Panc1 (cell line): ENCODE data around the gene CLK4. TPM values are rescaled to one million over a fixed set of nuclear protein-coding genes. Genes with fewer than 3 reads are reported as not detected.

ENCODE experiments used
- ATAC-seq: fragments of 200-7000 bp; cut with Tn5 transposase; 2 replicates; pipeline ENCODE4 v1.9.1; 2020; ENCODE audit warnings: mild to moderate bottlenecking, moderate library complexity
- BruUV-seq: library from RNA; stranded (reverse); fragments of 400-500 nt; replicated peaks from 2 replicates; lab custom pipeline; 2021; lab: Mats Ljungman, UMichigan
- CTCF ChIA-PET: fragments of 300-600 bp; sonication (Branson Sonifier 250); formaldehyde crosslinking; loops from one replicate; lab custom pipeline; 2022; ENCODE audit warnings: antibody characterized with exemption; lab: Charles Lee
- POLR2A ChIA-PET: fragments of 300-600 bp; sonication (Branson Sonifier 250); formaldehyde crosslinking; loops from one replicate; lab custom pipeline; 2022; ENCODE audit warnings: antibody characterized with exemption; lab: Charles Lee
- DNase-seq: peaks from one replicate; pipeline ENCODE4 v3.0.0-alpha.2; 2010; ENCODE audit warnings: low read depth, low spot score
- H3K27ac ChIP-seq: 2 replicates; pipeline ENCODE4 v1.5.1; 2011; ENCODE audit warnings: mild to moderate bottlenecking, low read length, inconsistent platforms
- H3K27me3 ChIP-seq: fragments of 200-500 bp; sonication (Bioruptor generic); 2 replicates; pipeline ENCODE4 v1.6.0; 2014; ENCODE audit warnings: low read length, inconsistent platforms; ENCODE audit not compliant: control insufficient read depth, insufficient read depth
- H3K36me3 ChIP-seq: fragments of 200-500 bp; sonication (Bioruptor generic); 2 replicates; pipeline ENCODE4 v1.5.1; 2014; ENCODE audit warnings: inconsistent platforms, mild to moderate bottlenecking, low read length, moderate library complexity; ENCODE audit not compliant: control insufficient read depth, insufficient read depth
- H3K4me1 ChIP-seq: 2 replicates; pipeline ENCODE4 v1.5.1; 2011; ENCODE audit warnings: inconsistent platforms, mild to moderate bottlenecking, low read length, moderate library complexity; ENCODE audit not compliant: control insufficient read depth, insufficient read depth
- H3K4me3 ChIP-seq, 2 experiments: 2 replicates each; pipeline ENCODE4 v1.5.1; 2011 to 2012; ENCODE audit warnings: low read depth in 2 of 2, low read length in 2 of 2, mild to moderate bottlenecking in 2 of 2, inconsistent platforms in 1 of 2, moderate library complexity in 1 of 2
- H3K9me3 ChIP-seq: fragments of 200-500 bp; sonication (Bioruptor generic); 2 replicates; pipeline ENCODE4 v1.5.1; 2014; ENCODE audit warnings: low read depth, mild to moderate bottlenecking, inconsistent platforms, low read length, moderate library complexity; ENCODE audit not compliant: control insufficient read depth, insufficient read depth
- CTCF ChIP-seq: fragments of 450-650 bp; IDR thresholded peaks from 2 replicates; pipeline ENCODE4 v1.5.1; 2017; ENCODE audit warnings: mild to moderate bottlenecking
- POLR2AphosphoS5 ChIP-seq: IDR thresholded peaks from 2 replicates; pipeline ENCODE4 v1.6.1; 2012; ENCODE audit warnings: mild to moderate bottlenecking, low read depth, low read length, moderate library complexity
- REST ChIP-seq, 2 experiments: IDR thresholded peaks; 2 replicates each; pipeline ENCODE4 v1.6.1; 2011 to 2012; ENCODE audit warnings: low read depth in 2 of 2, control low read depth in 1 of 2, low read length in 1 of 2, mild to moderate bottlenecking in 1 of 2, moderate library complexity in 1 of 2; ENCODE audit not compliant: insufficient read depth in 1 of 2
- SIN3A ChIP-seq: IDR thresholded peaks from 2 replicates; pipeline ENCODE4 v1.6.1; 2012; ENCODE audit warnings: low read depth, mild to moderate bottlenecking, low read length, moderate library complexity, borderline replicate concordance; ENCODE audit not compliant: insufficient read depth
- TCF7L2 ChIP-seq: IDR thresholded peaks from 2 replicates; pipeline ENCODE4 v1.6.1; 2011; ENCODE audit warnings: mild to moderate bottlenecking, low read depth, low read length, inconsistent platforms
- in situ Hi-C: cut with HindIII; loops from 2 replicates; pipeline ENCODE4 v1.10.0; 2016; ENCODE audit warnings: low sequenced_read_pairs, low pct_unique_long_range_greater_than_20kb
- intact Hi-C: fragments of 100-400 bp; cut with micrococcal nuclease; formaldehyde crosslinking; loops from one replicate; pipeline ENCODE4 v1.10.0; 2022; ENCODE audit not compliant: unreplicated experiment
- total RNA-seq: library from RNA; stranded (reverse); gene quantifications from one replicate; pipeline ENCODE4 v1.2.1, GENCODE V29; 2021; ENCODE audit not compliant: unreplicated experiment

CLK4 gene
- total RNA-seq, 1 experiment from 2014 or later = 23.4 TPM

GRCh38 chr5:178641711-178642110 is 14.9 kb upstream of the CLK4 start:
- TF ChIP-seq CTCF (no peak), POLR2AphosphoS5 (no peak), TCF7L2 (no peak), SIN3A (no peak), REST (IDR thresholded peaks at IDR 0.05; ENCODE audit: insufficient read depth in 1 of 2, low read depth in 2 of 2, low read length in 1 of 2) (no peak)
- ChIA-PET CTCF (no interaction called here), POLR2A (no interaction called here)
- BruUV-seq = no TSS peak
- intact Hi-C loops (no loop called here), in situ Hi-C loops (no loop called here)
- no peaks in the 10 kb centered on the region for H3K36me3 ChIP-seq
- no peaks in the 10 kb centered on the region for H3K27me3 ChIP-seq
- peak overlapping the region; percentile 18; the same call in 1 of the 2 replicates for H3K27ac ChIP-seq
- no peaks in the 10 kb centered on the region; the same call in 1 of the 2 replicates for H3K4me1 ChIP-seq
- DNase-seq (no peak), ATAC-seq (no peak)
- no peak overlapping the region for H3K4me3 ChIP-seq
- H3K9me3 ChIP-seq = no peaks in the 10 kb centered on the region; the same call in 1 of the 2 replicates

DNA sequence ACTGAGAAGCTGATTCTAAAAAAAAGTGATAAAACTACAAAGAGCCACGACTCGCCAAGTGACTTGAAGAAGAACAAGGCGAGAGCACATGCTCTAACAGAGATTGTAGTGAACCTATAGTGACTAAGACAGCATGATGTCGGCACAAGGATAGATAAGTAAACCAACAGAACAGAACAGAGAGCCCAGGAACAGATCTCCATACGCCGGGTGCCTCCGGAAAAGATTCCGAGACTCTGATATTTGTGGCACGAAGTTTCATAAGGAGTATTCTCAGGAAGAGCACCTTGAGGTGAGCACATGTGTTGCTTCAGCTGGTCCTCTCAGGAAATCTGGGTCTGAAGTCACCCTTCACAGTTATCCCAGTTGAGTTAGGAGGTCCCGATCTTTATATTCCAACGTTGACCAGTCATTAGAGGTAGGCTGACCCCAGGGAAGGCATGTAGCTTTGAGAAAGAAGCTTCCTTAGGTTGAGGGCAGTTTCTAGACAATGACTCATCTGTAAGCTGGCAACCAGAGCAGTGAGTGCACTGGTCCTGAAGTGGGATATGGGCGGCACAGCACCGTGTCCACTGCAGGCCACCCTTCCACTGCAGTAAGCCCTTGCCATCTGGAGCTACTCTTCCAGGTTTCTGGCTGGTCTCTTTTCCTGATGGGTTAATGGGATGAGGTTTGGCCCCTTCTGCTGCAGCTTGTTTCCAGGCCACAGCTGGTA is 13.6 kb upstream of the CLK4 start:
- H3K36me3 ChIP-seq = no peaks in the 10 kb centered on the region
- ATAC-seq (no peak), DNase-seq (no peak)
- no peak overlapping the region for H3K4me3 ChIP-seq
- ChIA-PET POLR2A (interaction anchor here (0.5 kb wide), 1 partner anchor 106 kb away, joined by 3 read pairs; no protein-coding TSS in a partner anchor), CTCF (no interaction called here)
- no peak for TF ChIP-seq TCF7L2
- no peak for TF ChIP-seq POLR2AphosphoS5
- TF ChIP-seq SIN3A = no peak
- no peak for TF ChIP-seq REST (IDR thresholded peaks at IDR 0.05; ENCODE audit: insufficient read depth in 1 of 2, low read depth in 2 of 2, low read length in 1 of 2)
- no peak for TF ChIP-seq CTCF
- no peak overlapping the region for H3K27ac ChIP-seq
- no peaks in the 10 kb centered on the region for H3K27me3 ChIP-seq
- BruUV-seq = no TSS peak
- H3K9me3 ChIP-seq = no peaks in the 10 kb centered on the region; the same call in 1 of the 2 replicates
- H3K4me1 ChIP-seq = no peaks in the 10 kb centered on the region; the same call in 1 of the 2 replicates
- intact Hi-C loops (no loop called here), in situ Hi-C loops (no loop called here)
